ENCODE results near the gene ZNF273. TPM values are rescaled to one million over a fixed set of nuclear protein-coding genes. Genes with fewer than 3 reads are reported as not detected.

Gene ZNF273
- polyA plus RNA-seq, 1 of the 3 experiments (the other 2 are of a cell fraction) = 2.3 TPM

- peaks cover 0 to 6% of the 10 kb centered on the region in 2 experiments; a peak in 1 of 4 replicates for H3K4me1 ChIP-seq (ENCODE audit: control insufficient read depth in 1 of 2, insufficient read depth in 2 of 2, low read depth in 1 of 2, low read length in 1 of 2)
- ChIA-PET POLR2A (interaction anchor here (0.6 to 1.0 kb wide), 3 partner anchors 26 to 302 kb away, joined by 3 read pairs; partner anchors contain the start of genes ZNF138 and ZNF273), CTCF (no interaction called here)
- H3K4me2 ChIP-seq = peak overlapping the region; percentile 80
- H3K27me3 ChIP-seq (ENCODE audit: insufficient read depth) = peaks cover 9% of the 10 kb centered on the region; the same call in 1 of the 2 replicates
- H3K4me3 ChIP-seq (ENCODE audit: low read depth in 2 of 2, low read length in 1 of 2) = peak overlapping the region; percentile 55 to 60
- H3F3A ChIP-seq (replicated peaks; ENCODE audit: insufficient read depth) = no peaks in the 10 kb centered on the region
- DNase-seq = peak; percentile 100
- H4K20me1 ChIP-seq (ENCODE audit: insufficient read depth) = no peaks in the 10 kb centered on the region
- no peaks in the 10 kb centered on the region for H3K9me3 ChIP-seq
- no peaks in the 10 kb centered on the region for H3K79me2 ChIP-seq (ENCODE audit: insufficient read depth)
- no peaks in the 10 kb centered on the region for H3K9me2 ChIP-seq
- no peak overlapping the region for H3K27ac ChIP-seq (ENCODE audit: low read depth in 2 of 2, low read length in 1 of 2)
- H3K9ac ChIP-seq = no peak overlapping the region
- no peaks in the 10 kb centered on the region for H3K36me3 ChIP-seq (replicated peaks in 1 of 2; ENCODE audit: control insufficient read depth in 1 of 2, insufficient read depth in 2 of 2, low read length in 1 of 2)
- no peak for TF ChIP-seq CTCF (IDR thresholded peaks at IDR 0.05)
- TF ChIP-seq NRF1 (IDR thresholded peaks at IDR 0.05; ENCODE audit: low read depth, low read length) = peak; percentile 78
- peak; percentile 73 for TF ChIP-seq MXI1 (IDR thresholded peaks at IDR 0.05; ENCODE audit: low read depth, low read length)
- peak; percentile 35 for TF ChIP-seq CHD2 (IDR thresholded peaks at IDR 0.05; ENCODE audit: low read length, partially characterized antibody)
- no peak for TF ChIP-seq RFX5 (IDR thresholded peaks at IDR 0.05; ENCODE audit: low read length)
- WGBS (ENCODE audit: low lambda C conversion rate) = 13% methylated on average over 31 of the region's 39 CpGs
- peak overlapping the region; percentile 74 for H2AFZ ChIP-seq (ENCODE audit: low read depth)
Observed at GRCh38 chr7:64876792-64877713, 26.0 kb upstream of the ZNF273 start.

GRCh38 chr7:64877714-64878610, 25.1 kb upstream of the ZNF273 start:
- Histone ChIP-seq H3K27me3 (ENCODE audit: insufficient read depth) (peaks cover 9% of the 10 kb centered on the region; the same call in 1 of the 2 replicates), H3K9ac (no peak overlapping the region), H3K4me3 (ENCODE audit: low read depth in 2 of 2, low read length in 1 of 2) (peak overlapping the region; percentile 55 to 60), H3K79me2 (ENCODE audit: insufficient read depth) (no peaks in the 10 kb centered on the region), H4K20me1 (ENCODE audit: insufficient read depth) (no peaks in the 10 kb centered on the region), H2AFZ (ENCODE audit: low read depth) (peak overlapping the region; percentile 74; the same call in 1 of the 2 replicates), H3K36me3 (replicated peaks in 1 of 2; ENCODE audit: control insufficient read depth in 1 of 2, insufficient read depth in 2 of 2, low read length in 1 of 2) (no peaks in the 10 kb centered on the region), H3K4me2 (peak overlapping the region; percentile 80), H3F3A (replicated peaks; ENCODE audit: insufficient read depth) (no peaks in the 10 kb centered on the region), H3K27ac (ENCODE audit: low read depth in 2 of 2, low read length in 1 of 2) (no peak overlapping the region), H3K9me3 (no peaks in the 10 kb centered on the region), H3K4me1 (ENCODE audit: control insufficient read depth in 1 of 2, insufficient read depth in 2 of 2, low read depth in 1 of 2, low read length in 1 of 2) (peaks cover 0 to 6% of the 10 kb centered on the region in 2 experiments; a peak in 1 of 4 replicates), H3K9me2 (no peaks in the 10 kb centered on the region)
- WGBS (ENCODE audit: low lambda C conversion rate) = 69% methylated on average over 31 of the region's 34 CpGs
- ChIA-PET CTCF (no interaction called here), POLR2A (interaction anchor here (0.6 to 1.0 kb wide), 2 partner anchors 25 to 303 kb away, joined by 3 read pairs; partner anchors contain the start of gene ZNF273)
- peak; percentile 37 for DNase-seq
- TF ChIP-seq RAD21 (IDR thresholded peaks at IDR 0.05; ENCODE audit: low read length) (no peak), NFIC (IDR thresholded peaks at IDR 0.05; ENCODE audit: borderline replicate concordance) (no peak), CTCF (IDR thresholded peaks at IDR 0.05) (no peak), REST (IDR thresholded peaks at IDR 0.05; ENCODE audit: low read depth, low read length) (no peak), MAX (IDR thresholded peaks at IDR 0.05; ENCODE audit: low read depth) (no peak), RXRA (IDR thresholded peaks at IDR 0.05; ENCODE audit: borderline replicate concordance, low read depth) (no peak), FOXM1 (IDR thresholded peaks at IDR 0.05; ENCODE audit: low read depth) (no peak)

All from SK-N-SH (cell line).